Neuronal stem cell (in vitro differentiated cells): ENCODE results near the gene SLC19A1.

Experiments
- DNase-seq: peaks from one replicate; pipeline ENCODE4 v3.0.0-alpha.2; 2013; ENCODE audit warnings: low spot score
- H2AFZ ChIP-seq: one replicate; pipeline ENCODE4 v1.6.1; 2013; ENCODE audit warnings: mild to moderate bottlenecking, low read length, inconsistent platforms
- H2AK5ac ChIP-seq: 2 replicates; pipeline ENCODE4 v1.6.1; 2013; ENCODE audit warnings: low read depth, mild to moderate bottlenecking, inconsistent platforms, low read length, moderate library complexity, mixed read lengths
- H2BK120ac ChIP-seq: 2 replicates; pipeline ENCODE4 v1.6.1; 2013; ENCODE audit warnings: low read depth, mild to moderate bottlenecking, inconsistent platforms, low read length, moderate library complexity, mixed read lengths
- H2BK12ac ChIP-seq: one replicate; pipeline ENCODE4 v1.6.1; 2013; ENCODE audit warnings: low read length, inconsistent platforms
- H2BK15ac ChIP-seq: 2 replicates; pipeline ENCODE4 v1.6.1; 2013; ENCODE audit warnings: mild to moderate bottlenecking, low read length, inconsistent platforms, mixed read lengths
- H2BK5ac ChIP-seq: one replicate; pipeline ENCODE4 v1.6.1; 2013; ENCODE audit warnings: inconsistent platforms, mild to moderate bottlenecking, low read length, moderate library complexity
- H3K14ac ChIP-seq: one replicate; pipeline ENCODE4 v1.6.1; 2013; ENCODE audit warnings: low read length, inconsistent platforms
- H3K18ac ChIP-seq: 2 replicates; pipeline ENCODE4 v1.6.1; 2013; ENCODE audit warnings: low read length, inconsistent platforms
- H3K23ac ChIP-seq: 2 replicates; pipeline ENCODE4 v1.6.1; 2013; ENCODE audit warnings: low read depth, mild to moderate bottlenecking, mixed read lengths, low read length, inconsistent platforms; ENCODE audit not compliant: poor library complexity
- H3K27ac ChIP-seq: replicated peaks from 3 replicates; pipeline ENCODE4 v1.5.1; 2013; ENCODE audit warnings: low read length, inconsistent platforms
- H3K27me3 ChIP-seq, 3 experiments: 2 replicates each; pipeline ENCODE4 v1.6.1; 2013; ENCODE audit warnings: low read length in 3 of 3, mild to moderate bottlenecking in 2 of 3, inconsistent platforms in 1 of 3, low read depth in 1 of 3, mixed read lengths in 1 of 3, moderate library complexity in 1 of 3; ENCODE audit not compliant: control insufficient read depth in 3 of 3, insufficient read depth in 3 of 3
- H3K36me3 ChIP-seq, 2 donors: replicated peaks in 1 of 2; 2 replicates each; pipeline ENCODE4 v1.6.1; 2013; ENCODE audit warnings: low read length in 2 of 2; ENCODE audit not compliant: control insufficient read depth in 2 of 2, insufficient read depth in 2 of 2
- H3K4ac ChIP-seq: 2 replicates; pipeline ENCODE4 v1.6.1; 2013; ENCODE audit warnings: inconsistent platforms, mild to moderate bottlenecking, low read length, moderate library complexity
- H3K4me1 ChIP-seq, 2 donors: 1 replicate in 1 of 2; 2 replicates in 1 of 2; pipeline ENCODE4 v1.6.1; 2013; ENCODE audit warnings: low read length in 2 of 2, low read depth in 1 of 2; ENCODE audit not compliant: control insufficient read depth in 2 of 2, insufficient read depth in 1 of 2
- H3K4me2 ChIP-seq: one replicate; pipeline ENCODE4 v1.6.1; 2013; ENCODE audit warnings: mild to moderate bottlenecking, low read length, inconsistent platforms; ENCODE audit not compliant: insufficient read depth, poor library complexity, severe bottlenecking
- H3K4me3 ChIP-seq, 2 donors: 2 replicates each; pipeline ENCODE4 v1.5.1; 2013; ENCODE audit warnings: low read length in 2 of 2, mild to moderate bottlenecking in 2 of 2, inconsistent platforms in 1 of 2, moderate library complexity in 1 of 2
- H3K79me1 ChIP-seq: one replicate; pipeline ENCODE4 v1.6.1; 2013; ENCODE audit warnings: low read depth, mild to moderate bottlenecking, inconsistent platforms, low read length, moderate library complexity
- H3K9ac ChIP-seq: one replicate; pipeline ENCODE4 v1.6.1; 2013; ENCODE audit warnings: mild to moderate bottlenecking, low read depth, low read length, inconsistent platforms; ENCODE audit not compliant: poor library complexity
- H3K9me3 ChIP-seq, 2 donors: replicated peaks in 1 of 2; 2 replicates each; pipeline versions ENCODE3 to v1.6.1; 2013; ENCODE audit warnings: low read length in 2 of 2, mild to moderate bottlenecking in 2 of 2, inconsistent platforms in 1 of 2, low read depth in 1 of 2, mixed read lengths in 1 of 2, moderate library complexity in 1 of 2; ENCODE audit not compliant: control insufficient read depth in 2 of 2, insufficient read depth in 1 of 2
- H4K8ac ChIP-seq: one replicate; pipeline ENCODE4 v1.6.1; 2013; ENCODE audit warnings: low read depth, mild to moderate bottlenecking, inconsistent platforms, low read length, moderate library complexity
- H4K91ac ChIP-seq: one replicate; pipeline ENCODE4 v1.6.1; 2013; ENCODE audit warnings: low read length, low read depth, mild to moderate bottlenecking, inconsistent platforms; ENCODE audit not compliant: poor library complexity
- WGBS, 2 donors: extraction: QIAGEN DNeasy Blood & Tissue Kit; methylation state at CpG; one replicate each; pipeline ENCODE4 v1.1.7; 2013; ENCODE audit warnings: missing lambda C conversion rate in 2 of 2, mixed read lengths in 1 of 2; ENCODE audit not compliant: insufficient read length in 2 of 2, insufficient replicate concordance in 1 of 2; ENCODE audit errors: extremely low coverage in 2 of 2; 5-methylcytosine and 5-hydroxymethylcytosine counted together

SLC19A1 gene

DNA sequence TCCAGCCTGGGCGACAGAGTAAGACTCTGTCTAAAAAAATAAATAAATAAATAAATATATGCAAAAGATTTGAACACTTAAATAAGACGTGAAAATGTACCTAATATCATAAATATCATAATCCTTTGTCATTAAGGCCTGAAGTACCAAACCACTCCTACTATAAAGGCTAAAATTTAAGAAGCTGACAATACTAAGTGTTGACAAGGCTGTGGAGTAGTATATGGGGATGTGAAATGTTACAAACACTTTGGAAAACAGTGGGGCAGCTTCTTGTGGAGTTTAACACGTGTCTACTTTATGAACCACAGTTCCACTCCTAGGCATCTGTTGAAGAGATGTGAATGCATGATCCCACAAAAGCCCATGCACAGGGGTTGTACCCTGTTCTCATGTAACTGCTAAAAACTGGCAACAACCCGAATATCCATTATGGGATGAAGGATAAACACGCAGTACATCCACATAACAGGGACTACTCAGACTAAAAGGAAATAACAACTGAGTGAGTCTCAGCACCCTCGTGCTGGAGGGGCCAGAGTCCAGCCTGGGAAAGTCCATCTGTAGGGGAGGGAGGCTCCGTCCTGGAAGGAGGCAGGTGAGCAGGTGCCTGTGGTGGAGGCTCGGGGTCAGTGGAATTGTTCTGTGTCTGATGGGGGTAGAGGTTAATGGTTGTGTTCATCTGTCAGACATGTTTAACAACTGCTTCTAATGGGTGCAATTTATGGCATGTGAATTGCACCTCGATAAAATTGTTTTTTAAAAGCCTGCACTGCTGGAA, 6.7 kb upstream of the SLC19A1 start:
- Histone ChIP-seq H2BK15ac (peak overlapping the region; percentile 38), H2AK5ac (peak overlapping the region; percentile 8), H3K27me3 (peaks cover 0 to 9% (median 0%) of the 10 kb centered on the region in 3 experiments), H2BK12ac (no peak overlapping the region), H3K9me3 (no peaks in the 10 kb centered on the region), H4K8ac (no peak overlapping the region), H3K79me1 (peaks cover 2% of the 10 kb centered on the region), H3K4me3 (no peak overlapping the region), H3K36me3 (peaks cover 0 to 2% of the 10 kb centered on the region in 2 donors), H3K14ac (no peak overlapping the region), H2BK5ac (no peak overlapping the region), H3K23ac (no peak overlapping the region), H3K4ac (no peak overlapping the region), H3K9ac (no peak overlapping the region), H2AFZ (no peak overlapping the region), H3K4me2 (no peak overlapping the region), H2BK120ac (no peak overlapping the region), H4K91ac (no peak overlapping the region), H3K4me1 (peaks cover 5 to 12% of the 10 kb centered on the region in 2 donors), H3K27ac (no peak overlapping the region), H3K18ac (no peak overlapping the region)
- DNase-seq: no peak
- no CpG with 5 or more reads among the region's 9 CpGs for WGBS, 2 donors

DNA sequence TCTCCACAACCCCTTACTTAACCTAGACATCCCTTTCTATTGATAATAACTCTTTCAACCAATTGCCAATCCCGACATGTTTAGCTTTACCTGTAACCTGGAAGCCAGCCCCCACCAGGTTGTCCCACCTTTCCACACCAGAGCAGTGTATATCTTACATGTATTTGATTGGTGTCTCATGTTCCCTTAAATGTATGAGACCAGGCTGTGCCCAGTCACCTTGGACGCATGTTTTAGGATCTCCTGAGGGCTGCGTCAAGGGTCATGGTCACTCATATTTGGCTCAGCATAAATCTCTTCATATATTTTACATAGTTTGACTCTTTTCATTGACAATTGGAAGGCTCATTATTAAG, 5.3 kb upstream of the SLC19A1 start:
- peaks cover 0 to 2% of the 10 kb centered on the region in 2 donors for H3K36me3 ChIP-seq
- H2AK5ac ChIP-seq: no peak overlapping the region
- H2BK15ac ChIP-seq: no peak overlapping the region
- no peak overlapping the region for H3K4me3 ChIP-seq
- peaks cover 8 to 15% of the 10 kb centered on the region in 2 donors for H3K4me1 ChIP-seq
- no peak overlapping the region for H4K91ac ChIP-seq
- no peak overlapping the region for H3K14ac ChIP-seq
- H3K4me2 ChIP-seq: no peak overlapping the region
- no peak overlapping the region for H3K27ac ChIP-seq
- DNase-seq: no peak
- H2BK5ac ChIP-seq: no peak overlapping the region
- no peaks in the 10 kb centered on the region for H3K79me1 ChIP-seq
- H4K8ac ChIP-seq: no peak overlapping the region
- no peak overlapping the region for H3K4ac ChIP-seq
- H3K18ac ChIP-seq: no peak overlapping the region
- no peak overlapping the region for H2BK12ac ChIP-seq
- H2AFZ ChIP-seq: no peak overlapping the region
- H3K9me3 ChIP-seq: no peaks in the 10 kb centered on the region
- peaks cover 0 to 11% (median 0%) of the 10 kb centered on the region in 3 experiments for H3K27me3 ChIP-seq
- no peak overlapping the region for H3K9ac ChIP-seq
- no peak overlapping the region for H3K23ac ChIP-seq
- no peak overlapping the region for H2BK120ac ChIP-seq
- WGBS, 2 donors: no CpG with 5 or more reads among the region's 3 CpGs

DNA sequence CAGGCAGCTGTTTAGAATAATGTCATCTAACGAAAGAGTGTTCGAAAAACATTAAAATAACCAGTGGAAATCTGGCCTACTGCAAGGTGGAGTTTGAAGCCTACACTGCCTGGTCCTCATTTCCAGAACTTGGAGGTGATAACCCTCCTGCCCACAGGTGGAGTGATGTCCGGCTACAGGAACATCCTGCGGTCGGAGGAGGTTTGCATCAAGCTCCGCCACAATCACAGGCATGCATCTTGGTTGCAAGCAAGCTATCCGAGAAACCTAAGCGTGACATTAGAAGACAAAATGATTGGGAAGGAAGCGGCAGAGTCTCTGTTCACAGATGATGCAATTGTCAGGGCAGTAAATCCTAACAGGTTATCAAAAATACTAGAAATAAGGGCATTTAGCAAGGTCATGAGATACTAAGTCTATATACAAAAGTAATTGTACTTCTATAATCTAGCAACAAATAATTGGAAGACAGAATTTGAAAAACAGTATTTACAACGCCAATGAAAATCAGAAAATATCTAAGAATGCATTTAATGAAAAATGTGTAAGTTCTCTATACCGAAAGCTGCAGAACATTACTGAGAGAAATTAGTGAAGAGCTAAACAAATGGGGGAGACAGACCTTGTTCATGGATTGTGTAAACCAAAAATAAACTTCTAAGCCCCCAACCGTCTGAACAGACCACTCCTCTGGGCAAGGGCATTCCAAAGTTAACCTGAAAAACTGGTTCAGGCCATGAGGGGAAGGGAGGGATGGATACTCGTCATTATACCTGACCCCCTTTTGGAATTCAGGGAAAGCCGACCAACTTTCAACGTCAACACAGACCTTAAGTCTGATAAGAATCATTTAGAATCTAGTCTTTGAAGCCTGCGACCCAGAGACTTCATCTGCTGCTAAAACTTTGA, 4.7 kb upstream of the SLC19A1 start:
- Histone ChIP-seq H4K91ac (no peak overlapping the region), H3K27me3 (peaks cover 0 to 11% (median 0%) of the 10 kb centered on the region in 3 experiments)
- no CpG with 5 or more reads among the region's 16 CpGs for WGBS, 2 donors

More for the DNA sequence above, 4.7 kb upstream of the SLC19A1 start:
- Histone ChIP-seq H3K9ac (no peak overlapping the region), H4K8ac (no peak overlapping the region), H3K79me1 (no peaks in the 10 kb centered on the region), H3K27ac (no peak overlapping the region), H3K4me1 (peaks cover 8 to 15% of the 10 kb centered on the region in 2 donors), H2BK120ac (no peak overlapping the region), H3K36me3 (peaks cover 0 to 2% of the 10 kb centered on the region in 2 donors), H2BK12ac (no peak overlapping the region), H3K14ac (no peak overlapping the region), H2AK5ac (no peak overlapping the region), H2AFZ (no peak overlapping the region), H3K4me2 (no peak overlapping the region), H2BK5ac (no peak overlapping the region), H3K23ac (no peak overlapping the region), H3K18ac (no peak overlapping the region), H3K9me3 (no peaks in the 10 kb centered on the region), H3K4me3 (no peak overlapping the region), H3K4ac (no peak overlapping the region), H2BK15ac (no peak overlapping the region)
- DNase-seq: no peak
